ENCODE results near the gene BAZ2B. TPM values are rescaled to one million over a fixed set of nuclear protein-coding genes. Genes with fewer than 3 reads are reported as not detected.

BAZ2B gene
- total RNA-seq, 1 donor from 2014 or later, result 35.3 TPM

DNA sequence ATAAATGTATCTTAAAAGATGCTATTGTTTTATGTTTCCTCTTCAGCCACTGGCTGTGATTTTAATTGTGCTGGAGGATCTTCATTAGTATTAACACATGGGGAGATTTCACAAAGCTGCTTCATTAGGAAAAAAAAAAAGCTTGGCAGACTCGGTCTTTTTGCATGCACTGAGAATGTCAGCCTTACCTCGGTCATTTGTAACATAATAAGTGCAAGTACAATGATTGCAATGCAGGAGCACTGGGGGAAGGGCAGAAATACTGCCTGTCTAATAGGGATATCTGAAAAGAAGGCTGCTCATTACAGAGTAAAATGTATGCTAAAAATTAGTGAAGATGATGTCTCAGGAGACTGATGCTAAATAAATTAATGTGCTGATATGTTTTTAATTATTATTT lies 1.3 kb upstream of the BAZ2B start:
- intact Hi-C loops (cut with DNase I), result loop anchor here (10.0 kb wide), 1 partner anchor 333 kb away; the partner anchor contains the start of gene WDSUB1
- DNase-seq (ENCODE audit: missing footprints) (no peak), ATAC-seq (no peak)

DNA sequence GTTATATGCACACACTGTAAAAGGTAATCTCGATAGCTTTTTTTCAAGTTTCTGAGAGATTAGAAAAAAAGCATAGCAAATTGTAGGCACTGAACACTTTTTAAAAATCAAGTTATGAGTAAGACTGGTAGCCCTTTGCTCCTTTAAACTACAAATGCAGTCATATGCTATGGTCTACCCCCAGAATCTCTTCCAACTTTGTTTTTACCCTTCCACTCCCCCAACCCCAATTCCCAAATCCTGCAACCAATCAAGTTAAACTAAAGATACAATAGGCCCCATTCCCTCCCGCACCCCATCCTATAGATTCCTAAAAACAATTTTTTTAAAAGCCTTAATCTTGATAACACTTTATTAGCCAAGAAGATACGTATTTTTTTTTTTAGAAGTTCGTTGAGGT lies 752 bp upstream of the BAZ2B start:
- ATAC-seq, result no peak
- intact Hi-C loops (cut with DNase I), result loop anchor here (10.0 kb wide), 1 partner anchor 332 kb away; the partner anchor contains the start of gene WDSUB1

DNA sequence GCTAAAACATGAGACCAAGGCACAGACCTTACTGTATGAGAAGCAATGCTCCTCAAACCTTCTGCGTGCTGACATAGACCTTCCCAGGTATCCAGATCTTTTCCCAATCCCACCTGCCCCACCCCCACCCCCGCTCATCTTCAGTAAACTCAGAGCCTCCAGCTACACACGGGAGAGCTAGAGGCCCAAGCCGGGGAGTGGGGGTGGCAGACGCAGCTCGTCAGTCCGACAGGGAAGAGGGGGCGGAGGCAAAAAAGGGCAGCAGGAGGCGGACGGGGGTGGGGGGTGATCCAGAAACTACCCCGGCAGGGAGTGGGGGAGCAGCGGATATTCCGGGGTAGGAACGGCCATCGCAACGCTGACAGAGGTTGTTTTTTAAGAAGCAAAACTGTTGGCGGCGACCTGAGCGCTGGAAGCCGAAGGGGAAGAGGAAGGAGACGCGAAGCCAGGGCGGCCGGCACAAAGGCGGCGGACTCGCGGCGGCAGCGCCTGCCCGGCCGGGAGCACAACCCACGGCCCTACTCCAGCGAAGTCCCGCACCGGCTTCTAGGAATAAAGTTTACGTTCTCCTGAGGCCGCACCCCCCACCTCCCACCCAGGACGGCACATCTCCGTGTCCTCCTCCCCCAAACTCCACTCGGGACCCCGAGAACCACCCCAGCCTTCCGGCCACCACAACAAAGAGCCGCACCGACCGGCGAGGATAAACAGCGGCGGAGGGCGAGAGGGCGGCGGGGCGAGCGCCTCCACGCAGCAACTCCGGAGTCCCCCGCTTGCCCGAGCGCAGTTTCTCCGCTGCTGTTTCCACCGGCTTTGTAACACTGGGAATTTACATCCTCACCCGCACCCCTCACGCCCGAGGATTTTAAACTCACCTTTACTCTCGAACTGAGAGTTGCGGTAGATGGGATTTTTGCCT lies 722 bp downstream of the BAZ2B start:
- DNase-seq (ENCODE audit: missing footprints) (peak; percentile 94), ATAC-seq (peak; percentile 97)
- intact Hi-C loops (cut with DNase I), result loop anchor here (1.0 to 10.0 kb wide), 3 partner anchors 97 to 653 kb away; partner anchors contain the start of genes MARCHF7 and WDSUB1

More for the DNA sequence above, 752 bp upstream of the BAZ2B start:
- no peak for DNase-seq (ENCODE audit: missing footprints)

DNA sequence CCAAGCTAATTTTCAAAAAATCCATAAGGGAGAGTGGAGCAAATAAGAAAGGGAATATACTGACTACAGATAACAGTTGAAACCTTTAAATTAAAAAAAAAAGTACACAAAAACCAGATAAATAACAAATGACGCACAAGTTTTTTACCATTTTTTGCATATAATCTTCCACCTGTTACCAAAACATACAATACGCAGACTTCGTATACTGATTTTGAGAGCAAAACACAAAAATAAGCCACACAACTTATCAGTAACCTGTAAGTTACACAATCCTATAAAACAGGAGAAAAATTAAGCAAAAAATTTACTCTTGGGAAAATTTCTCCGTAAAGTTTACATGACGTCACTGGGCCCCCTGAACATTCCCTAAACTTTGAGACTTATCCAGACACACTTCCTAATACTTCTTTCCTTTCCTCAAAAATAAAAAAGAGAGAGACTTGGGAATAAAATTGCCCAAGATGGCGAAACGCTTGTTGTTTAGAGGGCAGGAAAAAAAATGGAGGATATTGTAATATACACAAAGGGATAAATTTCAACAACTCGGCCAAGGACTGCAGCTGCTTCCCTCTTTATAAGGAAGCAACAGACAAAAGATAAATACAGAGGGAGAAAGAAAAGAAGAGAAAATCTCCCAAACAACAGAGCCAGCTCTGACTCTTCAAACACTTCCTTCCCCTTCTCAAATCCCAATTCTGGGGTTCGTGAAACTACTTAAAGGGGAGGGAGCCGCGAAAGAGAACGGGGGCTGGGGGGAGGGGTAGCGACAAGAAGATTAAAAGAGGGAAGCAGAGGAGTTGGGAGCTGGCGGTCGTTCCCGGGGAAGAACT lies 1.6 kb downstream of the BAZ2B start:
- ATAC-seq, result peak; percentile 67
- peak; percentile 74 for DNase-seq (ENCODE audit: missing footprints)
- intact Hi-C loops (cut with DNase I), result loop anchor here (1.0 to 10.0 kb wide), 4 partner anchors 98 to 652 kb away; partner anchors contain the start of genes CD302, MARCHF7 and WDSUB1

DNA sequence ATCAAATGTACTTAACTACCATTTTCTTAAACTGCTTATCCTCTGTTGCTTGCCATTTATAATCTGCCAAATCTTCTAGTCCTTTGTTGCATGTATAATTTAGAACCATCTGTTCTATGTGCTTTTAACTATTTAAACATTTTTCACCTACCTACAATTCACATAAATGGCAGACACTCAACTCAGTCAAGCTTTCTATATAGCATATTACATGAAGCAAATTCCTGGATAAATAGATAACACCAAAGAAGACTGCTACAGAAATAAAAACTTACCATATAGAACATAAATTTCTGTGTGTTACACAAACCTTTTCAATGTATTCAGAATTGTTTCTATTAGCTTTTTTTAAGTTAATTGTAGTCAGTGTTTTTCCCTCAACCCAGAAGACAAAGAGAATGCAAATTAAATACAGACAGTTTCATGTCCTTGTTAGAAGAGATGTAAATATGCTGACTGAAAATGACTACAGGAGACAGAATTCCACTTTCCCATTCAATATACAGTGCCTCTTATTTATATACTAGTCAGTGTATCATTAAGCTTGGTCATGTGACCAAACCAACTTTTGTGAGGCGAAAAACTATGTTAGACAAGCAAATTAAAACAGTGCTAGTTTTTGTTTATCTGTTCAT lies 2.6 kb downstream of the BAZ2B start:
- no peak for DNase-seq (ENCODE audit: missing footprints)
- intact Hi-C loops (cut with DNase I), result loop anchor here (2.0 to 10.0 kb wide), 3 partner anchors 184 to 651 kb away; partner anchors contain the start of genes CD302 and WDSUB1
- ATAC-seq, result no peak

DNA sequence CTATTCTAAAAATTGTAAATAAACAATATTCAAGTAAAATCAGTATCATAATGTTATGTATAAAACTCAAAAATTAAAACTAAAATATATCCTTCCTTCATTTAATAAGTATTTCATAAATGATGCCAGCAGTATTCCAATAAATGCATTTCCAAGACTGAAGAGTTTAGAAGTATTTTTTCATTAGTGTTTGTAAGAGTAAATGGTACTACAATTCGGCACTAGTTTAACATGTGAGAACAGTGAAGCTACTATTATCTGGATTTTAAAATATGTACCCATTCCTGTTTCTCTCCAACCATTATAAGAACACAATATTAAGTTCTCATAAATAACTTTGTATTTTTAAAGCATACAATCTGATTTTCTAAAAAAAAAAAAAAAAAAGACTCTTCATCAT lies 3.3 kb downstream of the BAZ2B start:
- intact Hi-C loops (cut with DNase I), result loop anchor here (5.0 to 10.0 kb wide), 2 partner anchors 184 to 328 kb away; partner anchors contain the start of genes CD302 and WDSUB1
- no peak for ATAC-seq
- DNase-seq (ENCODE audit: missing footprints), result no peak

DNA sequence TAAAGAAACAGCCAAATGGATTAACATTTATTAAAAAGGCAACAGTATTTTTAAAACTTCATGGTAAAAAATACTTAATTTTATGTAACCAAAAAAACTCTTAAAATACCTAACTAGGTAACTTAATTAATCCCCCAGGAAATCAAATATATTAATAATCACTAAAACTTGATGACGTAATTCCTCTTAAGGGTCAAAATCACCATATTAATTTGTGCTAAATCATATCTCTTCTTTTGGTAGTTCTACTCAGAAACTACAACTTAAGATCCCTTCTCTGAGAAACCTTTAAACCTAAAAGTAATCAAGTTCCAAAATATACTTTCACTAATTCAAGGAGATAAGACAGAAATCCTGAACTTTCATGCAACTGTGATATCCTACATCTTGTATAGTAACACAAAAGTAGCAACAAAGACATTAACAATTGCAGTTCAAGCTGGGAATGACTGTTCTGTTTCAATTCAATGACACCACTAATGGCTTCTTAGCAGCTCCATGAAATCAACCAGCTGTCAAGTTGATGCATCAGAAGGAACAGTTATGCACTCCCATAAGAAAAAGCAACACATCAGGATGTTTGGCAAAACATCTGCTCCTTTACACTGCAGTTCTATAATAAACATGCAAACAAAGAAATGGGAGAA lies 4.0 kb downstream of the BAZ2B start:
- intact Hi-C loops (cut with DNase I), result loop anchor here (5.0 to 10.0 kb wide), 2 partner anchors 185 to 328 kb away; partner anchors contain the start of genes CD302 and WDSUB1
- no peak for DNase-seq (ENCODE audit: missing footprints)

DNA sequence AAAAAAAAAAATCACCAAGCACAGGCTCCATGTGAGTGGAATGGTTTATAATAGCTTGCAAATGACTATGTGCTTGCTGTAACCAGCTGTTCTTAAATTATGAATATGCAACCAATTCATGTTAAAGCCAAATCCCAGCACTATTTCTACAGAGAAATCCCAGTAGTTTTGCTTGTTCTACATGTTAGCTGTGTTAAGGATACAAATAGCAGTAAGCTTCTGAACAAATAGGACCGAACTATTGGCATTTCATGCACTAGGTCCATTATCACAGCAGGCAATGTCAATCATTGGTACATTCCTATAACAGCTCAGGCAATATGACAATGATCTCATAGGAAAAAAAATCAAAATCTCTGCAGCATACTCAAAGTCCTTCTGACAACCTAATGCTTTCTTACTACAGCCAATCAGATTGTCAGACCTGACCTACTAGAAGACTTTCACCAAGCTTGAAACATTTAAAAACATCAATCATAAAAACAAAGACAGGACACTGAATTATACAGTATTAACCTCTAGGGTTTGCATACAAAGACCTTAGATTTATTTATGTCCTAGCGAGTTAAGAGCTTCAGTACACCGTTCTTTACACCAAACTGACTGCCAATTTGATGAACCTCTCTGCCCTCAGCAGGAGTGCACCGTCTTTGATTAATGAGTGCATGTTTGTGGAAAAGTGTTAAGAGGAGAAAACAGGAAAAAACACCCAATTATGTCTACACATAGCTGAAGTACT lies 6.4 kb downstream of the BAZ2B start:
- DNase-seq (ENCODE audit: missing footprints) (no peak), ATAC-seq (no peak)
- intact Hi-C loops (cut with DNase I), result loop anchor here (5.0 to 10.0 kb wide), 2 partner anchors 187 to 325 kb away; partner anchors contain the start of genes CD302 and WDSUB1

More for the DNA sequence above, 4.0 kb downstream of the BAZ2B start:
- no peak for ATAC-seq

DNA sequence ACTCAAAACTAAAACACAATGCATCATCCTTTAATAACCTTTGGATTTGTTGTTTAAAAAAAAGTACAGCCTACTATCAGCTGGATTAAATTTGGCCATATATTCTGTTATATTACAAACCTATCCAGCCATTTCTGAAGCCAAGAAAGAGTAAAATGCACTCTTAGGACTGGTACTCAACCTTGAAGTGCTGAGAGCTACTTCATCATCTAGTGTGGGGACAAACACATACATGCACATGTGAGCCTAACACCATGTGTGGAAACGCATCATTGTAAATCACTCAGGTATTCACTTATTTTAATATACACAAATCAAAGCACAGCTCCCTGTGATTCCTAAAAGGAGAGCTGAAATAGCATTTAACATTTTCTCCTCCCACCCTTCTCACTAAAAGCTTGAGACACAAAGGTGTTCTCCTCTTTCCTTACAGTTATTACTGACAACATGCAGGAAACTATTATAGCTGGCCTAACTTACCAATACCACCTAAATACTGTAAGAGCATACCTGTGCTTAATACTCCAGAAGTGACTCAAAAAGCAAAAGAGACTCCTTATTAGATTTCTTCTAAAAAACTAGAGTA lies 7.5 kb downstream of the BAZ2B start:
- DNase-seq (ENCODE audit: missing footprints), result no peak
- ATAC-seq, result no peak
- intact Hi-C loops (cut with DNase I), result no loop called here

DNA sequence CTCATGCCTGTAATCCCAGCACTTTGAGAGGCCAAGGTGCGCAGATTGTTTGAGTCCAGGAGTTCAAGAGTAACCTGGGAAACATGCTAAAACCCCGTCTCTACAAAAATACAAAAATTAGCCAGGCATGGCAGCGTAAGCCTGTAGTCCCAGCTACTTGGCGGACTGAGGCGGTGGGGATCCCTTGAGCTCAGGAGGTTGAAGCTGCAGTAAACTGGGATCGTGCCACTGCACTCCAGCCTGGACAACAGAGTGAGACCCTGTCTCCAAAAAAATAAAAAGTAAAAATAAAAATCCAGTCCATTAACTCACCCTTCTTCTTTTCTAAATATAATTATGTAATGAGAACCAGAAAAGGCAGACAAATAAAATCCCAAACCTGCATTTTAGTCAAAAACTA lies 8.2 kb downstream of the BAZ2B start:
- no peak for DNase-seq (ENCODE audit: missing footprints)
- ATAC-seq, result no peak
- intact Hi-C loops (cut with DNase I), result no loop called here

DNA sequence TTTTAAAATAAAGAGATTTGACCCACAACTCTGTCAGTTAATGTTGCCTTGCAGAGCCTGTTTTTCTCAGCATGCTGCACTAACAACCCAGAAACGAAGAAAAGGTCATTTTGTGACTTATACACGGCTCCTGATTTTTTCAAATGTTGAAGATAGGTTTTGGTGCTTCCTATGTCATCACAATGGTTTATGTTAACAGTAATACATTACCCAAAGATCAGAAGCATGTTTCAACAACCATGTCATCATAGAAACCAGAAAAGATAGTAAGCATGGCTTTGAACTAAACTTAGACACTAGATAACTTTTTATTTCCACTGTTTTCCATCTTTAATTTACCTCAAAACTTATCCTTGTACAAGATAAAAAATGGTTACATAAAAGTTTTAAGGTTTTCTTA lies 10.1 kb downstream of the BAZ2B start:
- DNase-seq (ENCODE audit: missing footprints), result no peak
- no peak for ATAC-seq
- intact Hi-C loops (cut with DNase I), result no loop called here

DNA sequence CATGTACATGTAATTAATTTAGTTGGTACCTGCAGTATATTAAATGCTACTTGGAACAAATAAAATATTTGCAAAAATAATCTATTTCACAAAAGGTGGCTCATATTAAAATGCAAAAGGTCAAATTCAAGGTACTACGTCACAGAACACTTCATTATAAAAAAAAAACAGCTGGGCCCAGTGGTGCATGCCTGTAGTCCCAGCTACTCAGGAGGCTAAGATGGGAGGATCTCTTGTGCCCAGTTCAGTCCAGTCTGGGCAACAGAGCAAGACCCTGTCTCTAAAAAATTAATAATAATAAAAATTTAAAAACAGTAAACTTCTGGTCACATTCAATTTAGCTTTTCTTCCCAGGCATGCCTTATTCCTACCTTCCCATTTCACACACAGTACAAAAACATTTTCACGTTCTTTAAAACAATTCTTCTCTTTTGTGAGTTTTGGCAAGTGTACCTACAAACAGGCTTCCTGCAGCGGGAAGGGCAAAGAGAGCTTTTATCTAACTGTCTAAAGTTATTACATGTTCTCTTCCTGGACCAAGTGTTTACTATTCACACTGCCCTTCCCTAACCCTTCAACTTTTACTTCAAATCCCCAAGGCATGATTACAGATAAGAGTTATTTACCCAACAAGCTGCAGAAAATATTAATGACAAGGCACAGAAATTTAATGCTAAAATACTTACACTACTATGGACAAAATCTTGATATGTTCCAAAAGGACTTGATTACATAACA lies 10.7 kb downstream of the BAZ2B start:
- intact Hi-C loops (cut with DNase I), result no loop called here
- ATAC-seq, result peak; percentile 78
- DNase-seq (ENCODE audit: missing footprints), result no peak

DNA sequence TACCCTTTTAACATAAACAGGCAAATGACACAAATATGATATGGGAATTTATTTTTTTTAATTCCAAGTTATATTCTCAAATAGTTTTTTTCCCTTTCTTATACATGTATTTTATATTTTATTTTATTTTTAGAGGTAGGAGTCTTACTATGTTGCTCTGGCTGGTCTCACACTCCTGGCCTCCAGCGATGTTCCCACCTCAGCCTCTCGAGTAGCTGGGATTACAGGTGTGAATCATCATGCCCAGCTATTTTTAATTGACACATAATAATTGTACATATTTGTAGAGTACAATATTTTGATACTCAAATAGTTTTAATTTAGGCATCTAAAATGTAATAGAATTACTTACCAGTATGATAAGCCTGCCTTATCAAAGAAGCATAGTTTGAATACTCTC lies 12.2 kb downstream of the BAZ2B start:
- no peak for DNase-seq (ENCODE audit: missing footprints)
- intact Hi-C loops (cut with DNase I), result no loop called here
- ATAC-seq, result no peak

DNA sequence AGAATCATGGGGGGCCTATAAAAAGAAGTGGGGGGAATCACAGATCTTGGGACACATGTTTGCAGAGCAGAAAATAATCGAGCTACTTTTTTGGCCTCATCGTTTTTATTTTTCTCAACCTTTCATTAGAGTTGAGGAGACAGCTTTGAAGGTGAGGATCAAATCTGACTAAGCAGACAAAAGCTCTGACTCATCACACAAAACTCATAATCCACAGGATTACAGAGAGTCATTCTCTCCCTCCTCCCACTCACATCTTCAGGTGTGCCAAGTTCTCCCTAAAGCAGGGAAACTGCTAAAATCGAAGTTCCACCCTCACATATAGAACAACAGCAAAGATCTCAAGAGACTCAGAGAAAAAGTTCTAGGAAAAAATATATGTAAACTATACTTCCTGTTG lies 15.6 kb downstream of the BAZ2B start:
- DNase-seq (ENCODE audit: missing footprints), result no peak
- intact Hi-C loops (cut with DNase I), result no loop called here
- no peak for ATAC-seq

DNA sequence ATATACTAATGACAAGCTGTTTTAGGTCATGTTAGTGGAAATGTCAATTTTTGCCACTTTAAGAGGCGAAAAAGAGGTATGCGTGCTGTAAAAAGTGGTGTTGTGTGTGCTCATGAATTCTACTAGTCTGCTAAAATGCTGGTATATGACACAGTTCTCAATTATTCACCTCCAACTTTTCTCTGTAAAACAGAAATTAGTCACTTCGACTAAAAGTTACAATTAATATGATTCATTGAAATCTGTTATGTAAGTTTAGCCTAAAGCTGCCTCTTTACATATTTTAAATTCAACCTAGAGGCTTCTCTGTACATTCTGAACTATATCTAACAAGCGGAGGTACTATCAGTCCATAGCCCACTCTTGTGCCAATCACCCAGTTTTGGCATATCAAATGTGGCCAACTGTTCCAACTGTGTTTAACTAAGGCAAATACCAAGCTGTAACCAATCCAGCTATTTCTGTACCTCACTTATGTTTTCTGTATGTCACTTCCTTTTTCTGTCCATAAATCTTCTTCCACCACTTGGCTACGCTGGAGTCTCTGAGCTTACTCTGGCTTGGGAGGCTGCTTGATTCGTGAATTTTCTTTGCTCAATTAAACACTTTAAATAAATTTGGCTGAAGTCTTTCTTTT lies 20.8 kb downstream of the BAZ2B start:
- intact Hi-C loops (cut with DNase I), result no loop called here
- no peak for ATAC-seq
- DNase-seq (ENCODE audit: missing footprints), result no peak

DNA sequence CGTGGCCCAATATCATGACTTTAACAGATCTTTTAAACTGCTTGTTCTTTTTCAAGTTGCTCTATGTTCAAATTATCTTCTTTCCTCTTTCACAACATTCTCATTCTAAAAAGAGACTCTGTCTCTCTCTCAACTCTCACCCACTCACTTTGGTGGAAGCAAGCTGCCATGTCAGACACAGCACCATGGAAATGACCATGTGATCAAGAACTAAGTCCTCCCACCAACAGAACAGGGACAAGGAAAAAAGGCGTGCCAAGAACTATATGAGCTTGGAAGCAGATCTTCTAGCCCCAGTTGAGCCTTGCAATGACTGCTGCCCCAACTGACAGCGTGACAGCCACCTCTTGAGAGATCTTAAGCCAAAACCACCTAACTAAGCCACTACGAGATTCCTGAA lies 23.9 kb downstream of the BAZ2B start:
- DNase-seq (ENCODE audit: missing footprints), result no peak
- intact Hi-C loops (cut with DNase I), result no loop called here
- peak; percentile 44 for ATAC-seq
